OCI-LY3 (cell line): ENCODE results near the gene GINS1.

Experiments used
- H2AFZ ChIP-seq: fragments of 200-600, 300-600 bp; shearing (Covaris generic); 2 replicates; pipeline ENCODE4 v1.6.0; 2014; ENCODE audit warnings: antibody characterized with exemption, low read depth, low read length
- H3K27ac ChIP-seq: fragments of 200-600, 300-600 bp; sonication (generic); 2 replicates; pipeline ENCODE4 v1.5.1; 2014; ENCODE audit warnings: mild to moderate bottlenecking, low read length, moderate library complexity, mixed read lengths
- H3K27me3 ChIP-seq: fragments of 200-600, 300-600 bp; sonication (generic); 2 replicates; pipeline ENCODE4 v1.6.1; 2014; ENCODE audit warnings: low read depth, low read length, mixed read lengths
- H3K36me3 ChIP-seq: fragments of 200-600, 300-600 bp; sonication (generic); replicated peaks from 2 replicates; pipeline ENCODE3; 2014; ENCODE audit warnings: low read depth, low read length, mixed read lengths
- H3K4me1 ChIP-seq: fragments of 300-600, 200-600 bp; sonication (generic); 2 replicates; pipeline ENCODE4 v1.6.1; 2014; ENCODE audit warnings: low read length, mixed read lengths
- H3K4me2 ChIP-seq: fragments of 200-600, 300-600 bp; sonication (generic); 2 replicates; pipeline ENCODE4 v1.6.1; 2014; ENCODE audit warnings: low read length, mixed read lengths
- H3K4me3 ChIP-seq: fragments of 300-600, 200-600 bp; sonication (generic); 2 replicates; pipeline ENCODE4 v1.5.1; 2014; ENCODE audit warnings: antibody characterized with exemption, mild to moderate bottlenecking, low read length, moderate library complexity
- H3K79me2 ChIP-seq: fragments of 300-600, 200-600 bp; shearing (Covaris generic); 2 replicates; pipeline ENCODE4 v1.6.1; 2014; ENCODE audit warnings: mild to moderate bottlenecking, low read length, mixed read lengths
- H3K9ac ChIP-seq: fragments of 300-600, 200-600 bp; shearing (Covaris generic); 2 replicates; pipeline ENCODE4 v1.6.0; 2014; ENCODE audit warnings: mild to moderate bottlenecking, low read length, moderate library complexity
- H3K9me3 ChIP-seq: fragments of 200-600, 300-600 bp; shearing (Covaris generic); 2 replicates; pipeline ENCODE4 v1.6.1; 2014; ENCODE audit warnings: low read length, mixed read lengths; ENCODE audit not compliant: insufficient read depth
- H4K20me1 ChIP-seq: fragments of 200-600, 300-600 bp; sonication (generic); 2 replicates; pipeline ENCODE4 v1.6.1; 2016; ENCODE audit warnings: low read length, mixed read lengths; ENCODE audit not compliant: insufficient read depth
- CTCF ChIP-seq: fragments of 200-600, 300-600 bp; sonication (generic); IDR thresholded peaks from 2 replicates; pipeline ENCODE4 v1.5.1; 2014; ENCODE audit warnings: antibody characterized with exemption, low read length, low read depth
- EZH2phosphoT487 ChIP-seq: fragments of 200-600 bp; shearing (Covaris generic); IDR thresholded peaks from 2 replicates; pipeline ENCODE4 v1.6.1; 2018; ENCODE audit warnings: antibody characterized with exemption, mixed run types, low read depth

GINS1 gene

DNA sequence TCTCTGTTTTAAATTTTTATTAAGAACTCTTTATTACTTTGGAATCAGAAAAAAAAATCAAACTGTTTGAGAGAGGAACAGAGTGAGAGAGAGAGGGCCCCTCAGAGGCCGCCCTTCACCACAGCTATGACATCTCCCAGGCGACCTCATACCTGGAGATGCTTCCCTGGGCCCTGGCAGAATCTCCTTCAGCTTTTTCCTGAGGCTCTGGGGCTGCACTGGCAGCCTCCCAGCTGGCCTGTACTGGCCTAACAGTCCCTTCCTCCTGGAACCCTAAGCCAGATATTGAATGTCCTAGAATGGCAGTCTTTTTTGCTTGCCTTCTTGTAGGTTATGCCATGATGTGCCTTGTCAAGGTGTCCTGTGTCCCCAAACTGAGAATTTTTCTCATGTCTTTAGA is 30.6 kb upstream of the GINS1 start:
- Histone ChIP-seq H3K27me3 (no peaks in the 10 kb centered on the region), H3K27ac (no peak overlapping the region), H3K9ac (no peak overlapping the region), H2AFZ (no peak overlapping the region), H3K4me3 (no peak overlapping the region), H3K4me1 (peaks cover 14% of the 10 kb centered on the region), H4K20me1 (peaks cover 32% of the 10 kb centered on the region), H3K9me3 (no peaks in the 10 kb centered on the region), H3K79me2 (peaks cover 55% of the 10 kb centered on the region), H3K4me2 (no peak overlapping the region), H3K36me3 (peaks cover 4% of the 10 kb centered on the region)
- no peak for TF ChIP-seq CTCF

GRCh38 chr20:25378189-25378883 is 29.1 kb upstream of the GINS1 start:
- H3K79me2 ChIP-seq = peaks cover 66% of the 10 kb centered on the region
- no peak overlapping the region for H3K4me2 ChIP-seq
- H3K4me3 ChIP-seq = no peak overlapping the region
- no peaks in the 10 kb centered on the region for H3K9me3 ChIP-seq
- TF ChIP-seq CTCF (no peak), EZH2phosphoT487 (no peak)
- no peak overlapping the region for H2AFZ ChIP-seq
- H4K20me1 ChIP-seq = peaks cover 41% of the 10 kb centered on the region
- peaks cover 14% of the 10 kb centered on the region for H3K4me1 ChIP-seq
- no peaks in the 10 kb centered on the region for H3K27me3 ChIP-seq
- H3K9ac ChIP-seq = no peak overlapping the region
- no peak overlapping the region for H3K27ac ChIP-seq
- peaks cover 4% of the 10 kb centered on the region for H3K36me3 ChIP-seq

DNA sequence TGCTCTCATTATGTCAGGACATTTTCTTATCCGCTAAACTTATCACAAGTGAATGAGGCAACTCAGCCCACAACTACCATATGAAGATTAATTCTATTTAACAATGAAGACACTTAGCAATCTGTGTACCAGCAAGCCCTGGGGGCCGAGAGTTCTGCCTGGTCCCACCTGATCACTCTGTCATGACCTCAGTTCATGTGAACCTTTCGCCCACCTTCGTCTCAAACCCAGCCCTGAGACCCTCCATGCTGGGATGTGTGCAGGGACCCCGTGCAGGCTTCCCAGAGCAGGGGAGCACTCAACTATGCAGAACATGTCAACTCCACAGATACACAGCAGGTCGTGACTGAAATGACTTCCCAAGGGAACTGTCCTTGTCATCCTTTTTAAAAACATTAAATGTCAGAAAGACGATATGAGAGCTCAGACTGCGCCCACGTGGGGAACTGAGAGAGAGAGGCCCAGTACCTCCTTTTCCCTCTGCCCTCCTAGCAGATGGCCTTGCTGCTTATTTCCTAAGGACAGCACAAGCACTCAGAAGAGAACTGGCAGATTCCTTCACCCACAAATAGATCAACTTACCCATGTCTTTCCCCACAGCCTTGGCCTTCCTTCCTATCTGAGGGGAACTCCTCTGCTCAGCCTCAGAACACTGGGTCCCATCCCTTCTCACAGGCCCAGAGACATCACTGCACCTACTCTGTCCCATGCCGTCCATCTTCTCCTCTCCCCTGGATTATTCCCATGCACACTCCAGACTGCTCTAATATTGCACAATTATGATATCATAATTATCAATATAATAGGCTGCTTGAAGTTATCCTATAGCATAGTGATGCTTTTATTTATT is 28.4 kb upstream of the GINS1 start:
- no peak overlapping the region for H3K9ac ChIP-seq
- H3K79me2 ChIP-seq = peaks cover 66% of the 10 kb centered on the region
- H3K27ac ChIP-seq = no peak overlapping the region
- H2AFZ ChIP-seq = no peak overlapping the region
- no peak overlapping the region for H3K4me3 ChIP-seq
- H3K36me3 ChIP-seq = peaks cover 4% of the 10 kb centered on the region
- peaks cover 41% of the 10 kb centered on the region for H4K20me1 ChIP-seq
- H3K4me1 ChIP-seq = peaks cover 14% of the 10 kb centered on the region
- no peak for TF ChIP-seq EZH2phosphoT487
- no peak; the same call in 1 of the 2 replicates for TF ChIP-seq CTCF
- no peaks in the 10 kb centered on the region for H3K27me3 ChIP-seq
- H3K4me2 ChIP-seq = 0 out of 2 replicates have a peak overlapping the region, but pooled peaks have one; percentile 2
- H3K9me3 ChIP-seq = no peaks in the 10 kb centered on the region

- TF ChIP-seq CTCF (no peak), EZH2phosphoT487 (no peak)
- no peak overlapping the region for H3K9ac ChIP-seq
- H3K9me3 ChIP-seq = no peaks in the 10 kb centered on the region
- H4K20me1 ChIP-seq = peaks cover 38% of the 10 kb centered on the region
- H3K4me3 ChIP-seq = no peak overlapping the region
- peaks cover 68% of the 10 kb centered on the region for H3K79me2 ChIP-seq
- peaks cover 4% of the 10 kb centered on the region for H3K36me3 ChIP-seq
- no peak overlapping the region for H3K4me2 ChIP-seq
- peaks cover 14% of the 10 kb centered on the region for H3K4me1 ChIP-seq
- no peaks in the 10 kb centered on the region for H3K27me3 ChIP-seq
- no peak overlapping the region for H3K27ac ChIP-seq
- H2AFZ ChIP-seq = no peak overlapping the region
Measured at GRCh38 chr20:25380945-25381614, 26.4 kb upstream of the GINS1 start.
